RWPE1 (cell line): ENCODE measurements around the gene CD248.

ENCODE experiments used
- CTCF ChIA-PET: fragments of 350-600 bp; sonication (Branson Sonifier 250); formaldehyde crosslinking; extraction: SDS; loops from one replicate; lab custom pipeline; 2021; lab: Yijun Ruan, JAX
- POLR2A ChIA-PET: fragments of 400-600 bp; formaldehyde crosslinking; extraction: SDS; loops from one replicate; lab custom pipeline; 2020; ENCODE audit warnings: antibody characterized with exemption; ENCODE audit not compliant: low non-redundant PET; lab: Yijun Ruan, JAX
- DNase-seq: peaks from one replicate; pipeline ENCODE4 v3.0.0; 2012; ENCODE audit warnings: low spot score
- H3K27ac ChIP-seq: fragments of 450-650 bp; 2 replicates; pipeline ENCODE4 v1.5.1; 2017
- CTCF ChIP-seq: fragments of 450-650 bp; conservative IDR thresholded peaks from 2 replicates; pipeline ENCODE4 v1.5.1; 2017; ENCODE audit warnings: low read depth, mild to moderate bottlenecking

Gene CD248

GRCh38 chr11:66347425-66348276 lies 30.8 kb upstream of the CD248 start, which contains the start of gene B4GAT1:
Gene B4GAT1 (minus strand): TSS chr11:66347629. CDS start chr11:66347545, 84 bp downstream.
- peak within 1 kb of the TSS; percentile 92 for H3K27ac ChIP-seq
- POLR2A ChIA-PET = interaction anchor here (0.5 to 0.8 kb wide), 2 partner anchors 12 to 269 kb away, joined by 3 read pairs; partner anchors contain the start of genes RBM14 and RIN1
- CTCF ChIA-PET = interaction anchor here (0.7 to 2.0 kb wide), 3 partner anchors 16 to 39 kb away, joined by 3 to 10 read pairs (median 3); no protein-coding TSS in a partner anchor
- peak; percentile 68 for DNase-seq
- no peak for TF ChIP-seq CTCF

- DNase-seq = no peak
- TF ChIP-seq CTCF = no peak
- POLR2A ChIA-PET = no interaction called here
- peak overlapping the region; percentile 92 for H3K27ac ChIP-seq
- CTCF ChIA-PET = interaction anchor here (0.5 to 2.0 kb wide), 3 partner anchors 35 to 124 kb away, joined by 3 to 10 read pairs (median 5); no protein-coding TSS in a partner anchor
These were observed 29.9 kb upstream of the CD248 start for GRCh38 chr11:66346476-66347424.

- TF ChIP-seq CTCF = no peak
- no peak for DNase-seq
- ChIA-PET CTCF (interaction anchor here (1.0 to 2.2 kb wide), 3 partner anchors 17 to 44 kb away, joined by 3 to 9 read pairs (median 9); no protein-coding TSS in a partner anchor), POLR2A (interaction anchor here (0.6 to 0.8 kb wide), 3 partner anchors 10 to 41 kb away, joined by 3 to 7 read pairs (median 4); no protein-coding TSS in a partner anchor)
- H3K27ac ChIP-seq = peak overlapping the region; percentile 92
These were observed 28.4 kb upstream of the CD248 start for GRCh38 chr11:66345316-66345649.

GRCh38 chr11:66344550-66345315 lies 27.9 kb upstream of the CD248 start, which contains the start of gene BRMS1:
Gene BRMS1 (minus strand): TSS chr11:66345104. CDS start chr11:66342234, 2,870 bp downstream.
- DNase-seq = peak; percentile 91
- peak within 1 kb of the TSS; percentile 92 for H3K27ac ChIP-seq
- ChIA-PET CTCF (interaction anchor here (0.6 to 2.2 kb wide), 8 partner anchors 10 to 382 kb away, joined by 3 to 9 read pairs (median 4); no protein-coding TSS in a partner anchor), POLR2A (interaction anchor here (0.6 to 1.0 kb wide), 6 partner anchors 10 to 42 kb away, joined by 3 to 7 read pairs (median 4); no protein-coding TSS in a partner anchor)
- TF ChIP-seq CTCF = peak; percentile 15; the same call in 1 of the 2 replicates

- CTCF ChIA-PET = interaction anchor here (0.9 kb wide), 1 partner anchor 32 kb away, joined by 3 read pairs; no protein-coding TSS in a partner anchor
- TF ChIP-seq CTCF = no peak
- POLR2A ChIA-PET = no interaction called here
- H3K27ac ChIP-seq = peak overlapping the region; percentile 60
- no peak for DNase-seq
These were observed 26.3 kb upstream of the CD248 start for GRCh38 chr11:66343176-66343575.
